ENCODE data around the gene PRKD2.
A peak's percentile ranks its signal among the peaks of the same experiment; 100 is the strongest.

PRKD2 gene

DNA sequence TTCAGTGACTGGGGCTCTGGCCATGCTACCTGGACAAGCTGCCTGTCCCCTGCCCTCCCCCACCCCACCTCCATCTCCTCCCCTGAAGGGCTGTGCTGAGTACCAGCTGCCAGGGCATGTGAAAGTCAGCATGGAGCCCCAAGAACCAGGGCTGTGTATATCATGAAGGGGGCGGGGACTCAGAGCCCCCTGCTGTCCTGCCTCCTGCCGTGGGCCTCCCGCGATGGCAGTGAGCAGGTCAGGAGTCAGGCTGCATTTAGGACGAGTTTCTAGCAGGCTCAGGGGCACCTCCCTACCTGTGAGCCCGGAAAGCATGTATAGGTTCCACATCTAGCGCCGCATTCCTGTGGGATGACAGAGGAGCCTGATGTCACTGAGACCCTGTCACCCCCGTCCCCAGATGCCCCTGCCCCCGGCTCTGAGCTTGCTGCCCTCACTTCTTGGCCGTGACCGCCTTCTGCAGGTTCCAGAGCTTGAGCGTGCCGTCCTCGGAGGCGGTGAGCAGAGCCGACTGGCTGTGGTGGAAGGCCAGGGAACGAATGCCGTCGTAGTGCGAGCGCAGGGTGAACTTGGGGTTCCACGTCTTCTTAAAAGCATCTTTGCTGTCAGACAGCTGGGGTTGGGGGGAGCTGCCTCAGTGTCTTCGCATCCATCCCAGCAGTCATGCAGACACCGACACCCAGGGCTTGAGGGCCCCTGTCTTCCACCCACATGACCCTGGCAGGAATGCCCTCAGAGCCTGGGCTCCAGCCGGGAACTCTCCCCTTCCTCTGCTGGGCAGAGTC, 8.3 kb upstream of the PRKD2 start:
- no peak overlapping the region for H3K4me3 ChIP-seq (ENCODE audit: low read depth, low read length)

DNA sequence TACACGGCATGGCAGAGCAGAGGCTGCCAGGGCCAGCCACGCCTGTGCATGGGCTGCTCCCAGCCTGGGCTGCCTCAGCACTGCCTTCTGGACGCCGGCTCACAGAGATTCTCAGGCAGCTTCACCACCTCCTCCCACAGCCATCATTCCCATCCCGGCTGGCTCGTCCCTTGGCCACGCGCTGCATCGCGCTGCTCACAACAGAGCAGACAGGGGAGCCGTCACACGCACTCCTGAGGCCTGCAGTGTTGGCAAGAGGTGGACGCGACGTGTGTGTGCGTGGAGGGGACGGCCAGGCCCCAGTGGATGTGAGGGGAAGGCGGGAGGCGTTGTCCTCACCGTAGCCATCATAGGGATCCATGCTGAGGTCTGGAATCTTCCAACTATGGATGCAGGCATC, 7.6 kb upstream of the PRKD2 start:
- no peak overlapping the region for H3K4me3 ChIP-seq (ENCODE audit: low read depth, low read length)

DNA sequence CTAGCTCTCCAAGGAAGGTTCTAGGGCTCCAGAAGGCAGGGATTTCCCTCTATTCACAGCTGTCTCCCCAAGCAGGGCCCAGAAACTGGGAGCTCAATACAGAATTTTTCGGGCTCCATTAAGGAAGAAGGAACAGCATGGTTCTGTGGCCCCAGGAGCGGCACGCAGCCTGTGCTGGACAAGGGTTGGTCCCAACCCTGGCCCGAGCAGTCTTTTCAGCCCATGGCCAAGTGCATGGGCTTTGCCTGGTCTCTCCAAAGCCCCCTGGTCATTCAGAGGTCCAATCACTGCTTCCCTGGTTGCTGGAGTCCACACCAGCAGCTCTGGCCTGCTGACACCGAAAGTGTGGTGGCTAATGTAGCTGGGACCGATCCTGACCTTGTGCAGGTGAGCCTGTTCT, 6.6 kb upstream of the PRKD2 start:
- H3K4me3 ChIP-seq (ENCODE audit: low read depth, low read length): no peak overlapping the region

DNA sequence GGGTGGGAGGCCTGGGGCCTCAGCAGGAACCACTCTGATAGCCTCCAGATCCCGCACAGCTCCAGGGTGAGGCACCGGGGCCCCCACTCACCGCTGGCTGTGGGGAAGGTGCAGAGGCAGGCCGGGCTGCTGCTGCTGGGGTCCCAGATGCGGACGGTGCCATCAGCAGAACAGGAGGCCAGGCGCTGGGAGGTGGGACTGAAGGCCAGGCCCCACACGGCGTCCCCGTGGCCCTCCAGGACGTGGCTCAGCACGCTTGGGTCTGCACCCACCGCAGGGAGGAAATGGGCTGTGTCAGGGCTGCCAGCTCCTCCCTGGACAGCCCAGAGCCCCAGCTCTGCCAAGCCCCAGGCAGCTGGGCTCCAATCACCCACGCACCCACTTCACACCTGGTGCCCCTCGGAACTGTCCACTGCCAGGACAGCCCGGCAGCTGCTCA, 6.1 kb upstream of the PRKD2 start:
- H3K4me3 ChIP-seq (ENCODE audit: low read depth, low read length): no peak overlapping the region

DNA sequence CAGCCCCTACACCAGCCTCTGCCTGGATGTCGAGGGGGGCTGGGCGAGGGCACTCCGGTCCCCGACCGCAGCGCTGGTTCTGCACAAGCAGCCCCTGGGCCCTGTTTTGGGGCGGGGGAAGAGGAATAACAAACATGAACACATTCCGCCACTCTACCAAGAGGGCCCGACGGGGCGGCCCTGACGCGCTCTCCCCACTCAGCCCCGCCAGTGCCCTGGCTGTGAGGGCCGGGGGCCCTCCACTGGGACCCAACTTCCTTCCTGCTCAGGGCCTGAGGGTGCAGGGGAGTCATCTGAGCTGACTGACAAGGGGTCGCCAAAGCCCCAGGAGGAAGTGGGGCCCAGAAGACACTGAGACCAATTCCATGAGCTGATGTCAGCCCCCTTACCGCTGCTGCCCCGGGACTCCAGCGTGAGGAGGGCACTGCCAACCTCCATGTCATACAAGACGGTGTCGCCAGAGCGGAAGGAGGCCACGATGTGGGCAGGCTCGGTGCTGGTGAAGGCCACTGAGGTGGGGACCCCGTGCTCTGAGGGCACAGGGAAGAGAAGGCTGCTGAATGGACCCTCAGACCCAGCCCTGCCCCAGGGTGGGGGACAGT, 5.6 kb upstream of the PRKD2 start:
- H3K4me3 ChIP-seq (ENCODE audit: low read depth, low read length): no peak overlapping the region

DNA sequence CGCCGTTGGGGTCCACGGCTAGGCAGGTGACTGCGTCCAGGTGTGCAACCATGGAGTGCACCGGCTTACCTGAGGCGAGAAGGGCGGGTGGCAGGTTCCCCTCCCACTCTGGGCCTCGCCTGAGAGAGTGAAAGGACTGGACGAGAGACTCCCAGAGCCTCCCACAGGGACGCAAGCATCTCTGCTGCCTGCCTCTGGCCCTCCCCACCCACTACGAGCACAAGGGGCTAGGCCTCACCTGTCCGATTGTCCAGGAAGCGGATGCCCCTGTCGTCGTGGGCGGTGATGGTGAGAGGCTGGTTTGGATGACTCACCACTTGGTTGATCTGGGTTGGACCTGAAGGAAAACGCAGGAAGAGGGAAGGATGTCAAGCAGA, 5.1 kb upstream of the PRKD2 start:
- H3K4me3 ChIP-seq (ENCODE audit: low read depth, low read length): no peak overlapping the region

DNA sequence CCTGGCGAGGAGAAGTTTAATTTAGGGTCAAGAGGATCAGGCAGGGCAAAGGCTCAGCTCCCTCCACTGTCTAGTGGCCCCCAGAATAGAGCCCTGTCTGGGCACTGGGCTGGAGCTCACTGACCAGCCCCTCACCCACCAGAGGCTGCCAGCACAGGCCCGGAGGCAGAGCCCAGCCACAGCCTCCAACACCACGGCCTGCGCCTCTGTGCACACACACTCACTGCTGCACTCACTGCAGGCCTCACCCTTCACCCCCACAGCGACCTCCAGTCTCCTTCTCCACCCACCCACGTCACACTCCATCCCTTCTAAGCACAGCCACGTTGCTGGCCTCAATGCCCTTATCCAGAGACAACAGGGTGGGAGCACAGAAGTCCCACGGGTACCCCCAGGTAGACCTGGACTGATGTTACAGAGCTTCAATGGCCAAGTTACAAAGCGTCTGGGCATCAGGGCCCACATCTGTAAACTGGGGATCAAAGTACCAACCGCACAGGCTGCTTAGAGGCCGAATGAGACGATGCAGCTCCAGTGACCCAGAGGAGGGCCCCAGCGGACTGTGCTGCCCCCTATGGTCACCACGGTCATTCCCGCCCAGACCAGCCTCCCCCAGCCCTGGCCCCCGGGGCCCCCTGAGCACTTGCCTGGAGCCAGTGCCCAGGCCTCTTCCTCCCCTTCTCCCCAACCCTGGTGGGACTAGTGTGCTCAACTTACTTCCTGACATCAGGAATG, 4.5 kb upstream of the PRKD2 start:
- no peak overlapping the region for H3K4me3 ChIP-seq (ENCODE audit: low read depth, low read length)

DNA sequence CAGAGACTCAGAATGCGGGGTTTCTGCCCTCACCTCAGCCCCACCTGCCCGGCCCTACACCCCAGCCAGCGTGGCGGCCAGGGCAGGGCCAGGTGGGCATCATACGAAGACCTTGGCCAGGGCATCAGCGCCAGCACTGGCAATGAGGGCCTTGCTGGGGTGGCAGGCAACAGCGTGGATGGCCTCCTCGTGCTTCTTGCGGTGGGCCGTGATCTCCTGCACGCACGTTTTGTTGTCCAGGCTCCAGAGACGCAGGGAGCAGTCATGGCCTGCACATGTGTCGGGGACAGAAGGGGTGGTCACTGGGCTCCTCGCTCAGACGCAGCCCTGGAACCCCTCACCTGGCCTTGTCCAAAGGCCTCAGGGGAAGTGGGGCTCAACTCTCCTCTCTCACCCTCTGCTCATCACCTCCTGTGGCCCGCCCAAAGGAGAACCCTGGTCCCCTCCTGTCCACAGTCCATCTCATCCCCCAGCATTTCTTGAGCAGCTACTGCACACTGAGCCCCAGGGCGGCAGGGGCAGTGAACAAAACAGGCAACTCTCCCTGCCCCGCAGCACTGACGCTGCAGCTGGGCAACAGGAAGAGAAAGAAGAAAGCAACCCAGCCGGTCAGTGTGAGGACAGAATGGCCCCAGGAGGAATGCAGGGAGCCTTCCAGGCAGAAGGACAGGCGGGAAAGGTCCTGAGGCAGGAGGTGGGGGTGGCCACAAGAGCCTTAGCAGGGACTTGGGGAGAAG, 3.8 kb upstream of the PRKD2 start:
- H3K4me3 ChIP-seq (ENCODE audit: low read depth, low read length): no peak overlapping the region

DNA sequence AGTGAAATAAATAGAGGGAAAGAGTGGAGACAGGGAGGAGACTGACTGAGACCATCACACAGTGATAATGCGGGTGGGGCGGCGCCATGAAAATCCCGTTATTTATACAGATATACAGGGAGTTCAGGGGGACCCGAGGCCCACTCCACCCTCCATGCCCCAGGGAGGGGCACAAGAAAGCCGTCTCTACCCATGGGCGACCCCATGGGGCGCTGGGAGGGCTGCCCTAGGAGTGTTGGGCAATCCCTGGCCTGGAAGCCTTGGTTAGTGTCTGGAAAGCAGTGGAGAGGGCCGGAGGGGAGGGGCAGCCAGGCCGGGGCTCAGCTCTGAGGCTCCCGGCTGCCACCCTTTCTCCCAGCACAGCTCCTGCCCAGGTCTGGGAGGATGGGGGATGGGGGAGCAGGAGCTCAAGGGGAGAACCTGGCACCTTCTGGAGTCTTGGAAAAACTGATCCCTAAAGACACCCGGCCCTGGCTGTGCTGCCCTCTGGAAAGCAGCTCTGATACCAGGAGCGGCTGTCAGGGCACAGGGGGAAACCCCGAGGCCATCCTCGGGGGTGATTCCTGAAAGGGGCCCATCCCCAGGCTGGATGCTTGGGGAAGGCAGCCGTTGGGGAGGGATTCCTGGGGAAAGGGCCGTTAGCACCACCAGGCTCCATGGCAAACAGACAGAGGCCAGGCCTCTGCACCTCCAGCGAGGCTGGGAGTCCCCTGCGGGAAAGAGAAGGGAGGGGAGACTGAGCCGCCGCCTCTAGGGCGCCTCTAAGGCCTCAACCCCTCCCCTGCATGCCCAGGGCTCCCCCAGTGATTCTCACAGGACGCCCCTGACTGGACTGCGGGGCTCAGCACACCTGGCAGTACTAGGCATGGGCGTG, 3.0 kb upstream of the PRKD2 start:
- no peak overlapping the region for H3K4me3 ChIP-seq (ENCODE audit: low read depth, low read length)

DNA sequence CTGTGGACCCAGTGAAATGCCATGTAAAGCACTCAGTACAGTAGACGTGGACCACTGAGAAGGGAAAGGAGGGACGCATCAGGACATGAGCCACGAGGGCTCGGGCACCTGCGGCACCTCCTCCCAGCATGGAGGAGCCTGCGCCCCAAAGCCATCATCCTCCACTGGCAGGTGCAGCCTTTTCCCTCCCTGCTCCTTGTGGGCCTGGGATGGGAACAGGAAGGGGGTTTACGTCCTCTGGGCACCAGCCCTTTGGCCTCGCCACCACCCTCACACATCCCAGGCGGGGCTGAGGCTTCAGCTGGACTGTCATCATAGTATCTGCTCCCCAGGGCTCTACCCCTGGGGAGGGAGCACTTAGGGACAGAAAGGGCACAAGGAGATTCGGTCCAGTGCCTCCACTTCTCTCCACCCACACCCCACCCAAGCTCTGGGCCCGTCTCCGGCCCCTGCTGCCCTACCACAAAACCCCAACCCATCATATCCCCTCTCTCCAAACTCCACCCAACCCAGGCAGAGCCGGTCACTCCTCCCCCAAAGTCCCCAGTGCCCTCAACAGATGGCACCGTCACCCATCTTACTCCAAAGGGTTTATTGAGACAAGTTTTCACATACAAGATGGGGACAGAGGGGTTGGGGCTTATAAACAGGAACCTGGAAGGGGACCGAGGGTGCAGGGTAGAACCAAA, 2.2 kb upstream of the PRKD2 start:
- no peak overlapping the region for H3K4me3 ChIP-seq (ENCODE audit: low read depth, low read length)

DNA sequence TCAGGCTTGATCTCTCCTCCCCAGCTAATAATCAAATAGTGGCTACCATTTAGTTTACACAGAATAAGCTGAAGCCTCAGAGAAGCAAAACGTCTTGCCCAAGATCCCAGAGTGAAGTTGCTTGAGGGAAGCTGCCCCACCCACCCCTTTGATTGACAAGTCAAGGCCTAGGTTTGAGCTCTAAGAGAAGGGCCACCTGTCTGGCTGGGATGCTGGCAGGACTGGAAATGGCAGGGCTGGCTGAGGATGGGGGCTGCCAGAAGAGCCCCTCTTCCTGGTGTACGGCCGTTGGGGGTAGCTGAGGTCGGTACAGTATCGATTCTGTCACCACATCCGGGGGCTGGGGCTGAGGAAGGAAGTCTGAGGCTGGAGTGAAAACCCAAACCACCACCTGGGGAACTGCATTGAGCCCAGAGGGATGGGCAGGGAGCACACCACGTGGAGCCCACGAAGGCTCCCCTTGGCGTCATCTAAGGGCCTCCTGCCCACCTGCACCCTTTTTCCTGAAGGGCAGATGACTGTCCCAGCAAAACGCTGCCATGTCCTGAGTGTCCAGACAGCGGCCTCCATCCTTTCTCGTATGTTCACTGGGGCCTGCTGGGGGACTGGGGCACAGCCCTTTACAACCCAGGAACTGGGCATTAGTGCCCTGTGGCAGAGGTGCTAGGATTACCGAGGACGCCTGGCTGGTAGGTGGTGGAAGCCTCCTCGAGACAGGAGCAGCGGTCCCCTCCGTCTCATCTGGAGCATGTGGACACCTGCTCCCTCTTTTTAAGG, 1.4 kb upstream of the PRKD2 start:
- no peak overlapping the region for H3K4me3 ChIP-seq (ENCODE audit: low read depth, low read length)

DNA sequence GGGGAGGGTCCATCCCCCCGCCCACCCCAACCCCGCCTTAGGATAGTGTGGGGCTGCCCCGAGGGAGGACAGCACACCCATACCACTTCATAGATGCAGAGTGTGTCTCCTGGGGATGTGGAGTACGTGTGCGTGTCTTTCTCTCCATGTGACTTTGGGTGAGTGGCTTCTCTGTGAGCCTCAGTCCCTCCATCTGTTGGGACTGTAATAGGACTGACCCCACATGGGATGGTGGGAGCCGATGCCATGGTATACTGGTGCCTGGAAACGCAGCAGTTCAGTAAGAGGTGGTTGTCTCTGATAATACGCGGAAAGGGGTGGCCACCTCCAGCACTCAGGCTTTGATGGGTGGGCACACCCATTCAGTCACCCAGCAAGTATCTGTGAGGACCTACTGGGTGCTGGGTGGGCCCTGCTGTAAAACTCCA, 816 bp upstream of the PRKD2 start:
- peak overlapping the region; percentile 76 for H3K4me3 ChIP-seq (ENCODE audit: low read depth, low read length)

DNA sequence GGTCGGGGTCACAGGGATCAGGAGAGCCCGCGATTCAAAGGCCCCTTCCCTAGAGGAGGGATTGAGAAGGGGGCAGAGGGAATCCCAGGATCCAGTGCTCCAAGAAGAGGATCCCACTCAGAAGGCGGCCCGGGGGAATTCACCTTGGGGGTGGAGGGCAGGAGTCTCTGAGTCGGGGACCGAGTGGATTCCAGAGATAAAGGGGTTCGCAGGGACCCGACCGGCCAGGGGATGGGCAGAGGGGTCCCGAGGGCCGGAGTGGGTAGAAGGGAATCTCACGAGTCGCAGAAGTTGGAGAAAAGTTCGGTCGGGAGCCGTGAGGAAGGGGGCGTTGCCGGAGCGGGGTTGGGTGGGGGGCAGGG, 261 bp downstream of the PRKD2 start:
- H3K4me3 ChIP-seq (ENCODE audit: low read depth, low read length): peak overlapping the region; percentile 76

DNA sequence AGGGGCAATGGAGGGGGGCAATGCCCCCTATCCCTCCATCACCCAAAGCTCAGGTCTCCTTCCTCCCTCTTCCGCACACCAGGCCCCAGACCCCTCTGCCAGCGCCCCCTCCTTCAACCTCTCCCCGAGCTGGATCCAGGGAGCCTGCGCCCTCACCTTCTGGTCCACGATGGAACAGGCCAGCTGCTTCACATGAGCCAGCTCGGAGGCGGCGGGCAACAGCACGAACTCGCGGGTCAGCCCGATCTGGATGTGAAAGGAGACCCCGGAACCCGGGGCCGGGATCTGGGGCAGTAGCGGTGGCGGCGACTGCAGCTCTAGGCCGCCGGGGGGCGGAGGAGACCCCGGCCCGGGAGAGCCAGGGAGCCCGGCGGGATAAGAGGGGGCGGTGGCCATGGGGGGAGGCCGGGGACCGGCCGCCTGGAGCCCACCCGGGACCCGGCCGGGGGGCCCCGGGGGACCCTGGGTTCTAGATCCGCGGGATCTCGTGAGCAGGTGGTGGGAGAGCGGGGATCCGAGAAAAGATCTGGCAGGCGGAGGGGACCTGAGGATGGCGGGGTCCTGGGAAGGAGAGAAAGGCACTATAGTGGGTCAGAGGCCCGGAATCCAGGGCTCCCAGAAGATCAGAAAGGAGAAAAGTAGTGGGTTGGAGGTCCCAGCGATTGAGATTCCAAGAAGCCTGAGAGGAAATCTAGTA, 791 bp downstream of the PRKD2 start:
- peak overlapping the region; percentile 76 for H3K4me3 ChIP-seq (ENCODE audit: low read depth, low read length)

DNA sequence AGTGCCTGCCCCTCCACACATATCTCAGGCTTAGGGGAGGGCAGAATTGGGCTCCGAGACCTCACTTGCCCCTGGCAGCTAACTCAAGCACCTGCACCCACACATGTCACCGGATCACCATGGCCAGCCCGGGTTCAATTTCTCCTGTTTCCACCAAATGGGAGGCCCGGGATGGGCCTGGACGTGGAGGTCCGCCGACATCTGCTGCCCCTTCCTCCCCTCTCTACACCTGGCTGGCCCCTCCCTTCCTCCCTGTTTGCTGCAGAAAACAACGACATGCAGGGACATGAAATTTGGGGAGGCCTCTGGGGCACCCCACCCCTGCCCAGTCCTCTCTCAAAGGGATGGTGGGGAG, 1.3 kb downstream of the PRKD2 start:
- peak overlapping the region; percentile 76 for H3K4me3 ChIP-seq (ENCODE audit: low read depth, low read length)

DNA sequence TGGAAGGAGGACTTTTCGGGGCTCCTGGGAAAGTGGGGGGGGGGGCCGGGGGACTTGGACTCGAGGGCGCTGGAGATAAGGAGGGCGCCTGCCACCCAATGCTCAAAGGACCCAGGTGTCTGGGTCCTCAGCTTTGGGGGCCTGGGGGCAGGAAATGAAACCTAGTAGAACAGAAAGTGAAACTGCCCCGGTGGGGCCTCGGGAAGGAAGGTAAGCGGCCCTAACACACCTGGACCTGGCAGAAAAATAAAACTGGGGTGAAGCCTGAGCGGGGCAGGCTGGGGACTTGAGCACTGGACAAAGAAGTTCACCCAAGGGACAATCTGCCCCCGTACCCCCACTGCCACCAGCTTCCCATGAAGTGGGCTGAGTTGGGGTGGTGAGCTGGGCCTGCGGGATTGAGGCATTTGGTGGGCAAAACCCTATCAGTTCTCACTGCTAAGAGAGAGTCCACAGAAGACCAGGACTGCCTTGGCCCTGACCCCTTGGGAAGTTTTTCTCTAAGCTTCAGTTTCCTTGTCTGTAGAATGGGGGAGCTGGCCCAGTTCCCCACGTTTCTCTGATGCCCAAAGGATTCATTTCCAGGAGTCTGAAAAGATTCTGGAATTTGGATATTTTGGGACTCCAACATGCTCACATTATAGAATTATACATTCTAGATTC, 2.3 kb downstream of the PRKD2 start:
- peak overlapping the region; percentile 62 for H3K4me3 ChIP-seq (ENCODE audit: low read depth, low read length)

DNA sequence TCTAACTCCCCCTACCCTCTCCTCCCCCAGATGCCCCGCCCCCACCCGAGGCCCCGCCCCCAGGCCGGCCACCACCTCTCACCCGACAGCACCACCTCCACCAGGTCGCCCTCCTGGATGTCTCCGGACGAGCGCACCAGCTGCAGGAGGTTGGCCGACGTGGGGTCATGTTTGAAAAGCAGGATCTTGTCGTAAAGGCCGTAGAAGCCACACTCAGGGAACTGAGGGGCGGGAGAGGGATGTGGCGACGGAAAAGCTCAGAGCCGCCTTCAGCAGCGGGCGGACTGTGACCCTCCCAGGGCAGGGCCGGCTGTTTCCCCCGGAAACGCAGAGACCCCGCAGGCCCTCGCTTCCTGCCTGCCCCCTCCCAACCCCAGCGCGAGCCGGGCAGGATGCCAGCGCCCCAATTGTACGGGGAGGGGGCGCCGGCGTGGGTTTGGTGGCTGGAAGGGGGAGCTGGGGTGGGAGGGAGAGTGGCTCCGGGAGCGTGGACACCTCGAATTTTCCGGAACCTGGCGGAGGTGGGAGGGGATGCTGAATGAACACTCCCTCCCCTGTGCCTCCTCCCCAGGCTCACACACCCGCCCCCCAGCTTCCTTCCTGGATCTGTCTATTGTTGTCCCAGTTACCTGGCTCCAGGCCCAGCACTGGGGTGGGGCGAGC, 3.0 kb downstream of the PRKD2 start:
- H3K4me3 ChIP-seq (ENCODE audit: low read depth, low read length): peak overlapping the region; percentile 62

Data from iPS-11a (cell line).